ENCODE measurements around the gene TTC7B. TPM values are rescaled to one million over a fixed set of nuclear protein-coding genes. Genes with fewer than 3 reads are reported as not detected.

TTC7B gene
- polyA plus RNA-seq, 1 donor from 2014 or later = 0.89 TPM

- H3K4me1 Mint-ChIP-seq = peaks cover 0 to 8% (median 0%) of the 10 kb centered on the region in 3 donors
- no peaks in the 10 kb centered on the region for H3K9me3 Mint-ChIP-seq
- H3K27ac Mint-ChIP-seq = no peak overlapping the region
- H3K36me3 Mint-ChIP-seq = no peaks in the 10 kb centered on the region
- no peaks in the 10 kb centered on the region for H3K27me3 Mint-ChIP-seq
- no peak overlapping the region for H3K4me3 Mint-ChIP-seq
These were observed 123.4 kb downstream of the TTC7B start for GRCh38 chr14:90692826-90693225.

- no peaks in the 10 kb centered on the region for H3K27me3 Mint-ChIP-seq
- H3K36me3 Mint-ChIP-seq = no peaks in the 10 kb centered on the region
- H3K4me1 Mint-ChIP-seq = peaks cover 0 to 7% (median 0%) of the 10 kb centered on the region in 3 donors
- H3K9me3 Mint-ChIP-seq = no peaks in the 10 kb centered on the region
- no peak overlapping the region for H3K4me3 Mint-ChIP-seq
- H3K27ac Mint-ChIP-seq = no peak overlapping the region
These were observed 124.2 kb downstream of the TTC7B start for GRCh38 chr14:90692061-90692460.

GRCh38 chr14:90691627-90692026 is 124.6 kb downstream of the TTC7B start:
- Mint-ChIP-seq H3K4me1 (peaks cover 0 to 5% (median 0%) of the 10 kb centered on the region in 3 donors), H3K9me3 (no peaks in the 10 kb centered on the region), H3K36me3 (no peaks in the 10 kb centered on the region), H3K4me3 (no peak overlapping the region), H3K27ac (no peak overlapping the region), H3K27me3 (no peaks in the 10 kb centered on the region)

- Mint-ChIP-seq H3K4me3 (no peak overlapping the region), H3K36me3 (no peaks in the 10 kb centered on the region), H3K27ac (no peak overlapping the region), H3K4me1 (no peaks in the 10 kb centered on the region), H3K9me3 (no peaks in the 10 kb centered on the region), H3K27me3 (no peaks in the 10 kb centered on the region)
These were observed 128.6 kb downstream of the TTC7B start for GRCh38 chr14:90687680-90688079.

DNA sequence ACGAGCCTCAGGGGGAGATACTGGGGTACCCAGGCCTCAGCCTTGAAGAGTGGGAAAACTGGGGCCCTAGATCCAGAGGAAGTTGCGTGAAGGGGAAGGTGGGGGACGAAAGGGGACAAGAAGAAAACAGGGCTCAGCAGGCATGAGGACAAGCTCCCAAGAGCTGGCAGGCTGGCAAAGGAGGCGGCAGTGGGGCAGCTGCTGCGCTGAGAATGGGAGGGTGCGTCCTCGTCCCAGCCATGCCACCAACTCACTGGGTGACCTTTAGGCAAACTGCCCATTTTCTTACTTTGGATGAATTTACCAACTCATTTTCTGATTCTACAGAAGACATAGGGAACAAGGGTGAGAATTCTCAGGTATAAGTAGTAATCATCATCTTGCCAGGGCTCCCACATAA is 133.6 kb downstream of the TTC7B start:
- H3K27ac Mint-ChIP-seq = no peak overlapping the region
- no peak overlapping the region for H3K4me3 Mint-ChIP-seq
- no peaks in the 10 kb centered on the region for H3K27me3 Mint-ChIP-seq

GRCh38 chr14:90681929-90682328 is 134.3 kb downstream of the TTC7B start:
- H3K36me3 Mint-ChIP-seq = no peaks in the 10 kb centered on the region
- H3K4me1 Mint-ChIP-seq = peaks cover 0 to 3% (median 0%) of the 10 kb centered on the region in 3 donors
- no peak overlapping the region for H3K27ac Mint-ChIP-seq
- no peaks in the 10 kb centered on the region for H3K27me3 Mint-ChIP-seq
- no peak overlapping the region for H3K4me3 Mint-ChIP-seq
- H3K9me3 Mint-ChIP-seq = no peaks in the 10 kb centered on the region

More for the DNA sequence above, 133.6 kb downstream of the TTC7B start:
- Mint-ChIP-seq H3K9me3 (no peaks in the 10 kb centered on the region), H3K4me1 (peaks cover 0 to 2% (median 0%) of the 10 kb centered on the region in 3 donors), H3K36me3 (no peaks in the 10 kb centered on the region)

DNA sequence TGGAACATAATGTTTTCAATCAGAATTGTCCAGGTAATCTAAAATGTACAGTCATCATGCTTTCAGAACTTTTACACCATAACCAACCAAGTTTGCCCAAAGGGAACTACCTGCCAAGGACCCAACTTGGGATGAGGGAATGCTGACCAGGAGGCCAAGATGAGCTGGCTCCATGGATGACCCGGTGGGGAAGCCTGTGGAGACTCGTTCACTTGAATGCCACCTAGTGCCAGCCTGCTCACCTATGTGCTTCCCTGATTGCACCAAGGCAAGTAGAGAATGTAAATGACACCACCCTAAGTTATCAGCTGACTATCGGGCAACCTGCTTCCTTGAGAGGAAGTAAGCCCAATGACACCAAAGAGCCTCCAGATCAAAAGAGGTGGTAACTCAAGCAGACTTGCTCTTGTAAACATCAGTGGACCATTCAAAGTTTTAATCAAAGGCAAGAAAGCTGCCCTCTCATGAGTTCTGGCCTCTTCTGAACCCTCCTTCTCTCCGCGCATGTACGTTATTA is 137.3 kb downstream of the TTC7B start:
- Mint-ChIP-seq H3K36me3 (peaks cover 2% of the 10 kb centered on the region), H3K4me1 (peaks cover 0 to 3% (median 0%) of the 10 kb centered on the region in 3 donors), H3K4me3 (no peak overlapping the region), H3K27ac (no peak overlapping the region), H3K27me3 (no peaks in the 10 kb centered on the region), H3K9me3 (no peaks in the 10 kb centered on the region)

GRCh38 chr14:90678420-90678819 is 137.8 kb downstream of the TTC7B start:
- Mint-ChIP-seq H3K36me3 (peaks cover 2% of the 10 kb centered on the region), H3K9me3 (no peaks in the 10 kb centered on the region), H3K4me3 (no peak overlapping the region), H3K27ac (no peak overlapping the region), H3K27me3 (no peaks in the 10 kb centered on the region), H3K4me1 (peaks cover 0 to 3% (median 0%) of the 10 kb centered on the region in 3 donors)

- Mint-ChIP-seq H3K36me3 (peaks cover 2% of the 10 kb centered on the region), H3K4me1 (peaks cover 0 to 3% (median 0%) of the 10 kb centered on the region in 3 donors), H3K9me3 (no peaks in the 10 kb centered on the region), H3K27me3 (no peaks in the 10 kb centered on the region), H3K27ac (no peak overlapping the region), H3K4me3 (no peak overlapping the region)
These were observed 138.7 kb downstream of the TTC7B start for GRCh38 chr14:90677484-90678050.

DNA sequence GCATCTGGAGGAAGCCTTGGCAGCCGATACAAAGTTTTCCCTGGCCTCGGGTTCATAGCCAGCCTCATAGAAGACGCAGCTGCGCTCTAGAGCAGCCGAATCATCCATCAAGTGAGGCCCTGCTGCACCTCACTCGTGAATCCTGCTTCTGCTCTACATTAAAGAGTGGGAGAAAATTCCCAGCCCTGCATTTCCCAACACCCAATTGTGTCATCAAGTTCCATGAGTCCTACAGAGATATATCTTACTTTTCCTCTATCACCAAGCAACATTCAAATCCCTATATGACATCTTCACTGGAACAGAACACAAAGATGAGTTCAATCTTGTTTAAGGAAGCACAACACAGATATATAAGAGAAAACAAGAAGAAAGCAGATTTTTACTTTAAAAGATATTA is 139.3 kb downstream of the TTC7B start:
- Mint-ChIP-seq H3K9me3 (no peaks in the 10 kb centered on the region), H3K27me3 (no peaks in the 10 kb centered on the region), H3K4me1 (peaks cover 3 to 5% (median 4%) of the 10 kb centered on the region in 3 donors), H3K4me3 (no peak overlapping the region), H3K27ac (no peak overlapping the region), H3K36me3 (peaks cover 2% of the 10 kb centered on the region)

DNA sequence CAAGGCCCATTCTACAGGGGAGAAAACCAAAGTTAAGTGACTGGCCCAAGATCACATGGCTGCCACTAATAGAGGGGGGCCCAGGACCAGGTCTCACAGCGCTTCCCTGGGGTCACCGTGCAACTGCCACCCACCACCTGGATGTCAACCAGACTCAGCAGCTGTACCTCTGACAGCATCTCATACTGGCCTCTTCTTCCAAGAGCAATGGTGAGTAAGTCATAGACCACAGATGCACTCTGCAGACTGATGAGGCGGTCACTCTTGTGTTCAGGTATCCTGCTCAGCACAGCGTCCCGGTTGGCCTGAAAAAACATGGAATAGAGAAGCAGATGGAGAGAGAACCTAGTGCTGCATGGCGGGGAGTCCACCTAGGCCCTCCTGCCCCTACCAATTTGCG is 139.9 kb downstream of the TTC7B start:
- Mint-ChIP-seq H3K4me1 (peaks cover 7 to 11% (median 9%) of the 10 kb centered on the region in 3 donors), H3K27ac (no peak overlapping the region)

GRCh38 chr14:90675399-90675798 is 140.8 kb downstream of the TTC7B start:
- no peak overlapping the region for H3K27ac Mint-ChIP-seq
- peaks cover 7 to 20% (median 14%) of the 10 kb centered on the region in 3 donors for H3K4me1 Mint-ChIP-seq
- H3K36me3 Mint-ChIP-seq = peaks cover 2% of the 10 kb centered on the region
- H3K4me3 Mint-ChIP-seq = no peak overlapping the region
- no peaks in the 10 kb centered on the region for H3K27me3 Mint-ChIP-seq
- H3K9me3 Mint-ChIP-seq = no peaks in the 10 kb centered on the region

More for the DNA sequence above, 139.9 kb downstream of the TTC7B start:
- Mint-ChIP-seq H3K9me3 (no peaks in the 10 kb centered on the region), H3K36me3 (peaks cover 2% of the 10 kb centered on the region), H3K4me3 (no peak overlapping the region), H3K27me3 (no peaks in the 10 kb centered on the region)

DNA sequence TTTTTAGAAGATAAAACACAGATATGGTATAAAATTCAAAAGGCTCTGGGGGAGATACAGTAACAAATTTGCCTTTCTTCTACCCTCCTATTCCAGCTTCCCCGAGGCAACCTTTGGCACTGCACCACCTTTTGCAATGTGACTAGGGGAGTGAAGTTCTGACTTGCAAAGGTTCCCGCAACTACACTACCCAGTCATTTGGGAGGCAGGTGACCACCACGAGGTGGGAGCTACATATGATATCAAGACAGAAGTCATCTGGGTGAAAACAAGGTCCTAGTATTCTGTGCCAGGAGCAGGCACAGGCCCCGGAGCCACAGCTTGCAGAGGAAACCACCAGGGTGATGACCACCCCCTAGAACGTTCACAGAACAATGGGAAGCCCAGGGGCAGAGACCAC is 141.5 kb downstream of the TTC7B start:
- no peak overlapping the region for H3K27ac Mint-ChIP-seq
- no peak overlapping the region for H3K4me3 Mint-ChIP-seq
- peaks cover 0 to 4% (median 2%) of the 10 kb centered on the region in 3 donors for H3K9me3 Mint-ChIP-seq
- peaks cover 2% of the 10 kb centered on the region for H3K36me3 Mint-ChIP-seq
- no peaks in the 10 kb centered on the region for H3K27me3 Mint-ChIP-seq
- H3K4me1 Mint-ChIP-seq = peaks cover 7 to 21% (median 14%) of the 10 kb centered on the region in 3 donors

DNA sequence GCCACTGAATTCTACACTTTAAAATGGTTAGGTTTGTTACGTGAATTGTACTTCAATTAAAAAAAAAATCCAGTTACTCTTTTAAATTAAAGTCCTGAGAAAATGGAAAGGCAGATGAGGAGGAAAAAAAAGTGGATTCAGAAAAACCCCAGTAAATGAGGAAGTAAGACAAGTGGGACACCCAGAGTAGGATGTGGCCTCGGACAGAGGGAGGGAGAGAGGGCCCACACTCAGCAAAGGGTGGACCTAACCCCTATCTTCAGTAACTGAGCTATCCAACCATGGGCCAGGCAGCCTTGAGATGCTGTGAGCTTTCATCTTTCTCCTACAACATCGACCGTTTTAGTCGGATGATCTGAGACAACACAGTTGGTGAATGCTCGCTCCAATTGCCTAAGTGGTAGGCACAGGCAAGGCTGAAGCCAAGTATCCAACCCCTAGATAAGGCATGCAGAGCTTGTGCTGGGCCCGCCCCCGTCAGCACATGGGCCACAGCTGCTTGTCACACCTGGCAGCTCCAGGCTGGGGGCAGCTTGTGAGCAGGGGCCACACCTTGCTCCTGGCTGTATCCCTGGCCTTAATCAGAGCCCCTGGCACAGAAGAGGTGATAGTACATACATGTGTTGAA is 142.1 kb downstream of the TTC7B start:
- Mint-ChIP-seq H3K4me1 (peaks cover 7 to 21% (median 14%) of the 10 kb centered on the region in 3 donors), H3K9me3 (peaks cover 0 to 6% (median 3%) of the 10 kb centered on the region in 3 donors), H3K36me3 (peaks cover 2% of the 10 kb centered on the region), H3K27ac (no peak overlapping the region), H3K27me3 (no peaks in the 10 kb centered on the region), H3K4me3 (no peak overlapping the region)

DNA sequence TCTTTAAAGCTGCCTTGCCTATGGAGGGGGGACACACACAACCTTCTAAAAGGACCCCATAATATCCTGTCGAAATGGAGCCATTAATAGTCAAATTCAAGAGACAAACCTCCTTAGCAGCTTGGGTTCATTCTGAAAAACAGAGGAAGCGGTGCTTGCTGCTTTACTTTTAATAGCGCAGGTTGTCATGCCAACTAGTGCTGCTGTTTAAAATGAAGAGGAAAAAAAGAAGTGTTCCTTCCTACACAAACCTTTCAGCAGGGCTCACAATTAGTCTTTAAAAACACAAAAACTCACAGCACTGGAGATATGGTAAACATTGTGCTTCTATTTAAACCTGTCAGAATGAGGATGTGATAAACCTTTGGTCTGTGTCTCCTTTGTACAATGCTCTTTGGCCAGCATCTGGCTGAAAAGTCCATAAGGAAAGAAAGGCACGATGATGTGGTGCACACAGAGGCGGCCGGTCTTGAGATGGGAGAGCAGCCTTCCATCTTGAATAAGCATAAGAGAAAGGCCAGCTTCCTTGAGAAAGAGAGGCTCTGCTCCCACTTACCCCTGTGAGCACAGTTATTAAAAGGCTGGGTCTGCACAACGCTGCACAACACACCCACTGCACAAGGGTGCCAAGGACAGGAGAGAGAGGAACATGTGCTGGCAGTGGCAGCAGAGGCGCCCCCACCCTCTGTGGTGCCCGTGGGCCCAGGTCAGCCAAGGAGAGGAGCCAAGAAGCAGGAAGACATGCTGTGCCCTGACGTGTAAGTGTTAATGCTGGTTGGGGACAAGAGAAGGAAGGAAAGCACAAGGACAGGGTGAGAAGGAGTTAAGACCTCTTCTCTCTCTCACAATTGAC is 144.6 kb downstream of the TTC7B start:
- peaks cover 7 to 18% (median 14%) of the 10 kb centered on the region in 3 donors for H3K4me1 Mint-ChIP-seq
- no peak overlapping the region for H3K27ac Mint-ChIP-seq
- H3K27me3 Mint-ChIP-seq = no peaks in the 10 kb centered on the region
- peaks cover 2% of the 10 kb centered on the region for H3K36me3 Mint-ChIP-seq
- peaks cover 1 to 9% (median 4%) of the 10 kb centered on the region in 3 donors for H3K9me3 Mint-ChIP-seq
- peak overlapping the region in 1 of 4 donors; percentile 64 for H3K4me3 Mint-ChIP-seq
